HepG2 (cell line): Measurements from ENCODE around the gene RNF126. TPM values are rescaled to one million over a fixed set of nuclear protein-coding genes. Genes with fewer than 3 reads are reported as not detected.
A peak's percentile ranks its signal among the peaks of the same experiment; 100 is the strongest.

ENCODE experiments used
- AGO2 ChIP-seq: fragments of 200-400 bp; formaldehyde crosslinking; optimal IDR thresholded peaks from 2 replicates; pipeline ENCODE3; 2017; ENCODE audit warnings: mild to moderate bottlenecking, low read depth, low read length, moderate library complexity
- ATAD3A ChIP-seq: sonication (generic); formaldehyde crosslinking; IDR thresholded peaks from 2 replicates; pipeline ENCODE4 v1.4.0; 2020; ENCODE audit warnings: missing genetic modification reagents
- FOXC1 ChIP-seq: sonication (generic); formaldehyde crosslinking; IDR thresholded peaks from 2 replicates; pipeline ENCODE4 v1.8.0; 2022; ENCODE audit warnings: mild to moderate bottlenecking, missing genetic modification reagents, borderline replicate concordance
- HIVEP1 ChIP-seq: sonication (generic); formaldehyde crosslinking; IDR thresholded peaks from 2 replicates; pipeline ENCODE4 v1.4.0; 2020; ENCODE audit warnings: mild to moderate bottlenecking, missing genetic modification reagents
- HNRNPLL ChIP-seq: fragments of 200-400 bp; formaldehyde crosslinking; IDR thresholded peaks from 2 replicates; pipeline ENCODE4 v1.6.1; 2017; ENCODE audit warnings: mild to moderate bottlenecking, low read depth, low read length; ENCODE audit not compliant: poor library complexity, severe bottlenecking
- HOXA3 ChIP-seq: sonication (generic); formaldehyde crosslinking; IDR thresholded peaks from 2 replicates; pipeline ENCODE4 v1.5.0; 2020; ENCODE audit warnings: missing genetic modification reagents
- MXI1 ChIP-seq: IDR thresholded peaks from 3 replicates; pipeline ENCODE4 v1.6.1; 2012; ENCODE audit warnings: low read depth, low read length, inconsistent platforms, borderline replicate concordance
- NR3C1 ChIP-seq: sonication (generic); formaldehyde crosslinking; IDR thresholded peaks from 2 replicates; pipeline ENCODE4 v1.4.0; 2020; ENCODE audit warnings: missing genetic modification reagents
- RAD21 ChIP-seq: fragments of 450-650 bp; formaldehyde crosslinking; IDR thresholded peaks from 2 replicates; pipeline ENCODE4 v1.5.0; 2020; ENCODE audit warnings: mild to moderate bottlenecking
- RBM22 ChIP-seq: fragments of 200-400 bp; formaldehyde crosslinking; optimal IDR thresholded peaks from 2 replicates; pipeline ENCODE3; 2017; ENCODE audit warnings: mild to moderate bottlenecking, low read length, moderate library complexity
- SETDB1 ChIP-seq: sonication (generic); formaldehyde crosslinking; IDR thresholded peaks from 2 replicates; pipeline ENCODE4 v1.5.1; 2020; ENCODE audit warnings: missing genetic modification reagents, mild to moderate bottlenecking, borderline replicate concordance
- SOX6 ChIP-seq, 2 experiments: fragments of 450-650 bp in 1 of 2; sonication (generic) in 1 of 2; formaldehyde crosslinking in 1 of 2; IDR thresholded peaks; 2 replicates each; pipeline versions ENCODE4 v1.4.0 to v1.6.1; 2017 to 2020; ENCODE audit warnings: antibody characterized with exemption in 1 of 2, mild to moderate bottlenecking in 1 of 2, missing genetic modification reagents in 1 of 2
- TEAD3 ChIP-seq: optimal IDR thresholded peaks from 2 replicates; pipeline ENCODE3; 2016; ENCODE audit warnings: borderline replicate concordance
- TSC22D2 ChIP-seq: sonication (generic); formaldehyde crosslinking; IDR thresholded peaks from 2 replicates; pipeline ENCODE4 v1.5.1; 2020; ENCODE audit warnings: missing genetic modification reagents, mild to moderate bottlenecking, borderline replicate concordance
- ZFP36 ChIP-seq: fragments of 150-350 bp; IDR thresholded peaks from 2 replicates; pipeline ENCODE4 v1.6.1; 2018; ENCODE audit warnings: borderline replicate concordance, low read length, low read depth; ENCODE audit not compliant: partially characterized antibody
- ZNF121 ChIP-seq: sonication (generic); formaldehyde crosslinking; IDR thresholded peaks from 2 replicates; pipeline ENCODE4 v1.5.0; 2020; ENCODE audit warnings: mild to moderate bottlenecking, missing genetic modification reagents
- ZNF562 ChIP-seq: sonication (generic); formaldehyde crosslinking; IDR thresholded peaks from 2 replicates; pipeline ENCODE4 v1.8.0; 2022; ENCODE audit warnings: missing genetic modification reagents, borderline replicate concordance
- ZNF570 ChIP-seq: sonication (generic); formaldehyde crosslinking; IDR thresholded peaks from 2 replicates; pipeline ENCODE4 v1.4.0; 2020; ENCODE audit warnings: mild to moderate bottlenecking, missing genetic modification reagents, borderline replicate concordance
- ZNF572 ChIP-seq: sonication (generic); formaldehyde crosslinking; IDR thresholded peaks from 2 replicates; pipeline ENCODE4 v1.5.1; 2020; ENCODE audit warnings: mild to moderate bottlenecking, missing genetic modification reagents
- ZNF782 ChIP-seq: sonication (generic); formaldehyde crosslinking; IDR thresholded peaks from 2 replicates; pipeline ENCODE4 v1.4.0; 2020; ENCODE audit warnings: missing genetic modification reagents, mild to moderate bottlenecking, borderline replicate concordance
- ZSCAN20 ChIP-seq: sonication (generic); formaldehyde crosslinking; IDR thresholded peaks from 2 replicates; pipeline ENCODE4 v1.4.0; 2020; ENCODE audit warnings: missing genetic modification reagents, mild to moderate bottlenecking, borderline replicate concordance
- polyA plus RNA-seq, 8 experiments: library from polyadenylated mRNA; depleted of rRNA in 3 of 8; stranded (reverse) in 7 of 8; unstranded in 1 of 8; fragments of >200 nt; fragmentation: Illumina TruSeq in 4 of 8; extraction: Trizol in 4 of 8; gene quantifications; 2 replicates each; pipeline versions ENCODE4 v1.2.1 to v1.2.3, GENCODE V29; 2011 to 2016; ENCODE audit warnings: low read depth in 4 of 8, missing spikeins in 1 of 8, mixed read lengths in 1 of 8; ENCODE audit not compliant: insufficient read depth in 1 of 8
- total RNA-seq, 5 experiments: library from RNA; depleted of rRNA; stranded (reverse); fragments of >200 nt; fragmentation: Illumina TruSeq; extraction: Trizol; gene quantifications; 2 replicates each; pipeline ENCODE4 v1.2.3, GENCODE V29; 2016; ENCODE audit warnings: low read depth in 1 of 5
- TF ChIP-seq, protein P1 (sequence below): sonication (generic); formaldehyde crosslinking; IDR thresholded peaks from 2 replicates; pipeline ENCODE4 v1.4.0; 2020; ENCODE audit warnings: mild to moderate bottlenecking, missing genetic modification reagents
- TF ChIP-seq, protein P2 (sequence below): sonication (generic); formaldehyde crosslinking; IDR thresholded peaks from 2 replicates; pipeline ENCODE4 v1.4.0; 2020; ENCODE audit warnings: missing genetic modification reagents
- TF ChIP-seq, protein P3 (sequence below): sonication (generic); formaldehyde crosslinking; IDR thresholded peaks from 2 replicates; pipeline ENCODE4 v1.4.0; 2020; ENCODE audit warnings: missing genetic modification reagents

Gene RNF126
- total and polyA plus RNA-seq, 2 of the 13 experiments (the other 11 are each of a cell fraction or from before 2014, with no cell fraction given), result 23.2 to 34.0 TPM

DNA sequence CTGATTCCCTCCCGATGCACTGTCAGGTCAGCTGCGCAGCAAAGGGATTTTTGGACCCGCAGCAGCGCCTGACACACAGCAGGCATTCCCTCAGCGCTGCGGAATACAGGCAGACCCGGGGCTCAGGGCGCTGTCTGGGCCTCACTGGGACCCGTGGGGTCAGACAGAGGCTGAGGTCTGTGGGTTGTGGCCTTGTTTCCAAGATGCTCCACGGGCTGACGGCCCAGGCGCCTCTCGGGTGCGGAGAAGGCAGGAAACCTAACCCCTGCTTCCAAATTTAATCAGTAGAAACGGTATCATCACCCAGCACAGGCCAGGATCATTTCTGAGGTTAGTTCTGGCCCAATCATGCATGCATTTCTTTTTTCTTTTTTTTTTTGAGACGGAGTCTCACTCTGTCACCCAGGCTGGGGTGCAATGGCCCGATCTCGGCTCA is 686 bp upstream of the RNF126 start (continued):
- TF ChIP-seq, protein P1, sequence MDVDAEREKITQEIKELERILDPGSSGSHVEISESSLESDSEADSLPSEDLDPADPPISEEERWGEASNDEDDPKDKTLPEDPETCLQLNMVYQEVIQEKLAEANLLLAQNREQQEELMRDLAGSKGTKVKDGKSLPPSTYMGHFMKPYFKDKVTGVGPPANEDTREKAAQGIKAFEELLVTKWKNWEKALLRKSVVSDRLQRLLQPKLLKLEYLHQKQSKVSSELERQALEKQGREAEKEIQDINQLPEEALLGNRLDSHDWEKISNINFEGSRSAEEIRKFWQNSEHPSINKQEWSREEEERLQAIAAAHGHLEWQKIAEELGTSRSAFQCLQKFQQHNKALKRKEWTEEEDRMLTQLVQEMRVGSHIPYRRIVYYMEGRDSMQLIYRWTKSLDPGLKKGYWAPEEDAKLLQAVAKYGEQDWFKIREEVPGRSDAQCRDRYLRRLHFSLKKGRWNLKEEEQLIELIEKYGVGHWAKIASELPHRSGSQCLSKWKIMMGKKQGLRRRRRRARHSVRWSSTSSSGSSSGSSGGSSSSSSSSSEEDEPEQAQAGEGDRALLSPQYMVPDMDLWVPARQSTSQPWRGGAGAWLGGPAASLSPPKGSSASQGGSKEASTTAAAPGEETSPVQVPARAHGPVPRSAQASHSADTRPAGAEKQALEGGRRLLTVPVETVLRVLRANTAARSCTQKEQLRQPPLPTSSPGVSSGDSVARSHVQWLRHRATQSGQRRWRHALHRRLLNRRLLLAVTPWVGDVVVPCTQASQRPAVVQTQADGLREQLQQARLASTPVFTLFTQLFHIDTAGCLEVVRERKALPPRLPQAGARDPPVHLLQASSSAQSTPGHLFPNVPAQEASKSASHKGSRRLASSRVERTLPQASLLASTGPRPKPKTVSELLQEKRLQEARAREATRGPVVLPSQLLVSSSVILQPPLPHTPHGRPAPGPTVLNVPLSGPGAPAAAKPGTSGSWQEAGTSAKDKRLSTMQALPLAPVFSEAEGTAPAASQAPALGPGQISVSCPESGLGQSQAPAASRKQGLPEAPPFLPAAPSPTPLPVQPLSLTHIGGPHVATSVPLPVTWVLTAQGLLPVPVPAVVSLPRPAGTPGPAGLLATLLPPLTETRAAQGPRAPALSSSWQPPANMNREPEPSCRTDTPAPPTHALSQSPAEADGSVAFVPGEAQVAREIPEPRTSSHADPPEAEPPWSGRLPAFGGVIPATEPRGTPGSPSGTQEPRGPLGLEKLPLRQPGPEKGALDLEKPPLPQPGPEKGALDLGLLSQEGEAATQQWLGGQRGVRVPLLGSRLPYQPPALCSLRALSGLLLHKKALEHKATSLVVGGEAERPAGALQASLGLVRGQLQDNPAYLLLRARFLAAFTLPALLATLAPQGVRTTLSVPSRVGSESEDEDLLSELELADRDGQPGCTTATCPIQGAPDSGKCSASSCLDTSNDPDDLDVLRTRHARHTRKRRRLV (CRISPR knock-in tag), result no peak
- TF ChIP-seq SOX6 (IDR thresholded peaks at IDR 0.05) (no peak), SOX6 (CRISPR knock-in tag; IDR thresholded peaks at IDR 0.05) (no peak), ZNF121 (no peak), ZFP36 (no peak), ZSCAN20 (0 out of 2 replicates have a peak, but pooled peaks have one; percentile 7), FOXC1 (CRISPR knock-in tag) (0 out of 2 replicates have a peak, but pooled peaks have one; percentile 24), NR3C1 (CRISPR knock-in tag) (no peak), ZNF572 (CRISPR knock-in tag) (0 out of 2 replicates have a peak, but pooled peaks have one; percentile 49), HNRNPLL (peak; percentile 13), HOXA3 (CRISPR knock-in tag) (0 out of 2 replicates have a peak, but pooled peaks have one; percentile 0), MXI1 (no peak), ATAD3A (no peak), HIVEP1 (CRISPR knock-in tag) (0 out of 2 replicates have a peak, but pooled peaks have one; percentile 46), ZNF782 (no peak), TSC22D2 (CRISPR knock-in tag) (no peak), ZNF562 (CRISPR knock-in tag) (no peak), ZNF570 (CRISPR knock-in tag) (no peak), SETDB1 (CRISPR knock-in tag) (no peak), RAD21 (CRISPR knock-in tag) (0 out of 2 replicates have a peak, but pooled peaks have one; percentile 13), RBM22 (no peak), AGO2 (peak; percentile 47), TEAD3 (CRISPR knock-in tag) (peak; percentile 4)
- TF ChIP-seq, protein P2, sequence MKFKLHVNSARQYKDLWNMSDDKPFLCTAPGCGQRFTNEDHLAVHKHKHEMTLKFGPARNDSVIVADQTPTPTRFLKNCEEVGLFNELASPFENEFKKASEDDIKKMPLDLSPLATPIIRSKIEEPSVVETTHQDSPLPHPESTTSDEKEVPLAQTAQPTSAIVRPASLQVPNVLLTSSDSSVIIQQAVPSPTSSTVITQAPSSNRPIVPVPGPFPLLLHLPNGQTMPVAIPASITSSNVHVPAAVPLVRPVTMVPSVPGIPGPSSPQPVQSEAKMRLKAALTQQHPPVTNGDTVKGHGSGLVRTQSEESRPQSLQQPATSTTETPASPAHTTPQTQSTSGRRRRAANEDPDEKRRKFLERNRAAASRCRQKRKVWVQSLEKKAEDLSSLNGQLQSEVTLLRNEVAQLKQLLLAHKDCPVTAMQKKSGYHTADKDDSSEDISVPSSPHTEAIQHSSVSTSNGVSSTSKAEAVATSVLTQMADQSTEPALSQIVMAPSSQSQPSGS, result 0 out of 2 replicates have a peak, but pooled peaks have one; percentile 3
- TF ChIP-seq, protein P3, sequence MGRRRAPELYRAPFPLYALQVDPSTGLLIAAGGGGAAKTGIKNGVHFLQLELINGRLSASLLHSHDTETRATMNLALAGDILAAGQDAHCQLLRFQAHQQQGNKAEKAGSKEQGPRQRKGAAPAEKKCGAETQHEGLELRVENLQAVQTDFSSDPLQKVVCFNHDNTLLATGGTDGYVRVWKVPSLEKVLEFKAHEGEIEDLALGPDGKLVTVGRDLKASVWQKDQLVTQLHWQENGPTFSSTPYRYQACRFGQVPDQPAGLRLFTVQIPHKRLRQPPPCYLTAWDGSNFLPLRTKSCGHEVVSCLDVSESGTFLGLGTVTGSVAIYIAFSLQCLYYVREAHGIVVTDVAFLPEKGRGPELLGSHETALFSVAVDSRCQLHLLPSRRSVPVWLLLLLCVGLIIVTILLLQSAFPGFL (CRISPR knock-in tag), result no peak
